Epidermal melanocyte (primary cell): ENCODE data around the gene RASD2.

Experiments used
- DNase-seq: peaks from one replicate; pipeline ENCODE4 v3.0.0; 2011; ENCODE audit warnings: low spot score; ENCODE audit not compliant: insufficient read length

Gene RASD2

GRCh38 chr22:35581023-35581413, 40.4 kb downstream of the RASD2 start:
- no peak for DNase-seq

GRCh38 chr22:35582218-35582860, 41.7 kb downstream of the RASD2 start:
- DNase-seq = no peak

GRCh38 chr22:35582861-35583670, 42.4 kb downstream of the RASD2 start:
- DNase-seq = peak; percentile 92

- DNase-seq = no peak
Measured at GRCh38 chr22:35586771-35587170, 46.1 kb downstream of the RASD2 start.

- DNase-seq = no peak
Measured at GRCh38 chr22:35587447-35587870, 46.8 kb downstream of the RASD2 start.

GRCh38 chr22:35587896-35588295, 47.3 kb downstream of the RASD2 start:
- no peak for DNase-seq

GRCh38 chr22:35589071-35589755, 48.6 kb downstream of the RASD2 start:
- DNase-seq = no peak

- DNase-seq = no peak
Measured at GRCh38 chr22:35589756-35590093, 49.1 kb downstream of the RASD2 start.

GRCh38 chr22:35590634-35591295, 50.1 kb downstream of the RASD2 start:
- DNase-seq = no peak

GRCh38 chr22:35591714-35592417, 51.2 kb downstream of the RASD2 start:
- no peak for DNase-seq

- no peak for DNase-seq
Measured at GRCh38 chr22:35592418-35592967, 51.9 kb downstream of the RASD2 start.

GRCh38 chr22:35593071-35593890, 52.6 kb downstream of the RASD2 start:
- no peak for DNase-seq

- DNase-seq = no peak
Measured at GRCh38 chr22:35593891-35594470, 53.4 kb downstream of the RASD2 start.

- DNase-seq = no peak
Measured at GRCh38 chr22:35594686-35595085, 54.1 kb downstream of the RASD2 start.

- no peak for DNase-seq
Measured at GRCh38 chr22:35596821-35597220, 56.2 kb downstream of the RASD2 start.

- no peak for DNase-seq
Measured at GRCh38 chr22:35597692-35598395, 57.2 kb downstream of the RASD2 start.

GRCh38 chr22:35598396-35598710, 57.7 kb downstream of the RASD2 start:
- no peak for DNase-seq

GRCh38 chr22:35599364-35599763, 58.7 kb downstream of the RASD2 start:
- no peak for DNase-seq

- DNase-seq = no peak
Measured at GRCh38 chr22:35600476-35600875, 59.8 kb downstream of the RASD2 start.
